HEK293 (cell line): Measurements from ENCODE around the gene POLR2C.

Experiments used
- CTCF ChIP-seq: fragments of 450-650 bp; formaldehyde crosslinking; IDR thresholded peaks from 2 replicates; pipeline ENCODE4 v1.5.1; 2016; ENCODE audit warnings: missing biosample characterization, missing genetic modification characterization
- ZNF513 ChIP-seq: fragments of 450-650 bp; IDR thresholded peaks from 2 replicates; pipeline ENCODE4 v1.5.1; 2018; ENCODE audit warnings: missing biosample characterization, missing genetic modification characterization

GRCh38 chr16:57519796-57520360 lies 57.4 kb downstream of the POLR2C start:
- TF ChIP-seq ZNF513, result no peak
- TF ChIP-seq CTCF (tag by site-specific recombination), result peak; percentile 85
